Activated B cell treated with CpG ODN at 0.5 μM for 24 hours (primary cell): ENCODE data around the gene ZNF292. TPM values are rescaled to one million over a fixed set of nuclear protein-coding genes. Genes with fewer than 3 reads are reported as not detected.

ENCODE experiments used
- ATAC-seq: fragments of 200-7000 bp; cut with Tn5 transposase; one replicate; pipeline ENCODE4 v1.10.0; 2021; ENCODE audit warnings: low read depth, mild to moderate bottlenecking, moderate library complexity
- CTCF ChIA-PET: fragments of 350-600 bp; sonication (Branson Sonifier 250); formaldehyde crosslinking; loops from one replicate; lab custom pipeline; 2021; ENCODE audit warnings: antibody characterized with exemption; lab: Charles Lee
- POLR2A ChIA-PET: fragments of 350-600 bp; sonication (Branson Sonifier 250); formaldehyde crosslinking; loops from one replicate; lab custom pipeline; 2021; ENCODE audit warnings: antibody characterized with exemption; lab: Charles Lee
- DNase-seq: peaks from one replicate; pipeline ENCODE4 v3.0.0; 2022
- H3K27ac Mint-ChIP-seq: one replicate; pipeline ENCODE4 v1.8.0; 2020; ENCODE audit warnings: mixed read lengths
- H3K27me3 Mint-ChIP-seq: one replicate; pipeline ENCODE4 v1.8.0; 2021; ENCODE audit warnings: mixed read lengths
- H3K36me3 Mint-ChIP-seq: one replicate; pipeline ENCODE4 v1.8.0; 2021; ENCODE audit warnings: low read depth, mixed read lengths
- H3K4me1 Mint-ChIP-seq: one replicate; pipeline ENCODE4 v1.8.0; 2021; ENCODE audit warnings: mixed read lengths
- H3K4me3 Mint-ChIP-seq: one replicate; pipeline ENCODE4 v1.8.0; 2020; ENCODE audit warnings: mild to moderate bottlenecking, mixed read lengths
- H3K9me3 Mint-ChIP-seq: one replicate; pipeline ENCODE4 v1.8.0; 2020; ENCODE audit warnings: mixed read lengths
- CTCF ChIP-seq: fragments of 200-600 bp; IDR thresholded peaks from one replicate; pipeline ENCODE4 v1.8.0; 2022; ENCODE audit warnings: antibody characterized with exemption, mild to moderate bottlenecking
- intact Hi-C: fragments of 100-400 bp; cut with micrococcal nuclease; formaldehyde crosslinking; loops from one replicate; pipeline ENCODE4 v1.15.1; 2024
- total RNA-seq: library from RNA; stranded (reverse); gene quantifications from 2 replicates; pipeline ENCODE4 v1.2.3, GENCODE V29; 2022

The ZNF292 gene
- total RNA-seq, 1 donor from 2014 or later: 66.6 TPM

- POLR2A ChIA-PET: interaction anchor here (0.6 to 2.4 kb wide), 4 partner anchors 19 to 27 kb away, joined by 3 to 13 read pairs (median 9); partner anchors contain the start of gene ZNF292
- Mint-ChIP-seq H3K4me1 (peaks cover 71% of the 10 kb centered on the region), H3K36me3 (peaks cover 44% of the 10 kb centered on the region), H3K4me3 (peak overlapping the region; percentile 67), H3K27me3 (no peaks in the 10 kb centered on the region), H3K27ac (peak overlapping the region; percentile 86), H3K9me3 (no peaks in the 10 kb centered on the region)
- CTCF ChIA-PET: no interaction called here
- no peak for TF ChIP-seq CTCF
- ATAC-seq: peak; percentile 22
- no peak for DNase-seq
- intact Hi-C loops: loop anchor here (1.0 to 2.0 kb wide), 2 partner anchors 21 to 27 kb away; partner anchors contain the start of gene ZNF292
Observed at GRCh38 chr6:87181903-87182302, 26.5 kb downstream of the ZNF292 start.

GRCh38 chr6:87182321-87182720, 27.0 kb downstream of the ZNF292 start:
- CTCF ChIA-PET: no interaction called here
- no peak for DNase-seq
- Mint-ChIP-seq H3K36me3 (peaks cover 39% of the 10 kb centered on the region), H3K4me1 (peaks cover 67% of the 10 kb centered on the region), H3K27me3 (no peaks in the 10 kb centered on the region), H3K27ac (peak overlapping the region; percentile 86), H3K4me3 (peak overlapping the region; percentile 67), H3K9me3 (no peaks in the 10 kb centered on the region)
- ATAC-seq: peak; percentile 88
- intact Hi-C loops: loop anchor here (1.0 to 2.0 kb wide), 2 partner anchors 20 to 27 kb away; partner anchors contain the start of gene ZNF292
- no peak for TF ChIP-seq CTCF
- POLR2A ChIA-PET: interaction anchor here (0.6 to 2.4 kb wide), 4 partner anchors 19 to 28 kb away, joined by 3 to 13 read pairs (median 9); partner anchors contain the start of gene ZNF292

- no peak for ATAC-seq
- Mint-ChIP-seq H3K27me3 (no peaks in the 10 kb centered on the region), H3K9me3 (no peaks in the 10 kb centered on the region), H3K36me3 (peaks cover 35% of the 10 kb centered on the region), H3K4me1 (peaks cover 65% of the 10 kb centered on the region), H3K4me3 (no peak overlapping the region), H3K27ac (peak overlapping the region; percentile 46)
- CTCF ChIA-PET: no interaction called here
- intact Hi-C loops: loop anchor here (1.0 to 2.0 kb wide), 2 partner anchors 20 to 28 kb away; partner anchors contain the start of gene ZNF292
- no peak for DNase-seq
- POLR2A ChIA-PET: no interaction called here
- no peak for TF ChIP-seq CTCF
Observed at GRCh38 chr6:87182940-87183339, 27.6 kb downstream of the ZNF292 start.

- no peak for ATAC-seq
- CTCF ChIA-PET: no interaction called here
- Mint-ChIP-seq H3K4me3 (no peak overlapping the region), H3K27me3 (no peaks in the 10 kb centered on the region), H3K27ac (no peak overlapping the region), H3K9me3 (no peaks in the 10 kb centered on the region), H3K4me1 (peaks cover 62% of the 10 kb centered on the region), H3K36me3 (peaks cover 35% of the 10 kb centered on the region)
- POLR2A ChIA-PET: interaction anchor here (0.6 kb wide), 1 partner anchor 1611 kb away, joined by 5 read pairs; no protein-coding TSS in a partner anchor
- intact Hi-C loops: loop anchor here (2.0 kb wide), 1 partner anchor 19 kb away; no protein-coding TSS in a partner anchor
- no peak for DNase-seq
- TF ChIP-seq CTCF: no peak
Observed at GRCh38 chr6:87183687-87184086, 28.3 kb downstream of the ZNF292 start.

GRCh38 chr6:87184762-87185250, 29.4 kb downstream of the ZNF292 start:
- ATAC-seq (no peak), DNase-seq (no peak)
- intact Hi-C loops: no loop called here
- TF ChIP-seq CTCF: no peak
- ChIA-PET POLR2A (no interaction called here), CTCF (no interaction called here)
- H3K36me3 Mint-ChIP-seq: peaks cover 34% of the 10 kb centered on the region
- H3K4me1 Mint-ChIP-seq: peaks cover 56% of the 10 kb centered on the region
- peak overlapping the region; percentile 35 for H3K27ac Mint-ChIP-seq
- no peaks in the 10 kb centered on the region for H3K27me3 Mint-ChIP-seq
- no peak overlapping the region for H3K4me3 Mint-ChIP-seq
- no peaks in the 10 kb centered on the region for H3K9me3 Mint-ChIP-seq
